Astrocyte of the cerebellum (primary cell): ENCODE data around the gene TCF7L2.

ENCODE experiments used
- DNase-seq: peaks from one replicate; pipeline ENCODE4 v3.0.0-alpha.2; 2011; ENCODE audit warnings: low read depth
- H3K4me3 ChIP-seq: 2 replicates; pipeline ENCODE4 v1.5.1; 2011; ENCODE audit warnings: mild to moderate bottlenecking, low read depth, low read length, moderate library complexity
- in situ Hi-C: cut with HindIII; loops from 2 replicates; pipeline ENCODE4 v1.10.0; 2017; ENCODE audit warnings: low sequenced_read_pairs
- TF ChIP-seq, protein P1 (sequence below): IDR thresholded peaks from 2 replicates; pipeline ENCODE4 v1.5.1; 2012; ENCODE audit warnings: low read length, low read depth, moderate library complexity, mild to moderate bottlenecking; ENCODE audit errors: missing control alignments

Gene TCF7L2

DNA sequence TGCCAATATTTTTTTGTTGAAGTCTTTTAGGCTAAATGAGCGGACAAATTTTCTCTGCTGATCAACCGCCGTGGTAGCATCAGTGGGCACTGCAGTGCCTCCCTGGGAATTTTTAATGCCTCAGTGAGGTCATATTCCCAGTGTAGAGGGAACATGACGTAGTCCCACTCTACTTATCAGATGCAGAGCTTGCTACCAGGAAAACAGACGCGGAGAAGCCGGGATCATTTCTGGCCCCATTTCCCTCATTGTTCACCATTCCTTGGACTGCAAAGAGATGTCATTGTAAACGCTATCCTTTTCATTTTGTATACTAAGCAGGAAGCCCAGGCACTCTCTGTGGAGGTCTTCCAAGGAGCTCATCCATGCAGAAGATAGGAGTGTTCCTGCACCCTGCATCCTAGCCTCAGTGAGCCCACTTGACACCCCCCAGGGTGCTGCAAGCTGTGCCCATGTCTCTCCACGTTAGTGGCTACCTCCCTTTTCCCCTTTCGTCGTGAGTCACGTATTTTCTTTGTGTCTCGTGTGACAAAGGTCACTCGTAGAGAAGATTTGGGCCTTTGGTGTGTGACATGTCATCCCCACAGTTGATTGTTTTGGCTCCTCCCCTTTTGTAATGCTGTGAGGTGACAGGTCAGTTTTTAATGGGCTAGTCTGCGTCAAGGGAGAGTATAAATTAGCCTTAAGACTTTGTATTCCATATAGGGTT, 145.5 kb downstream of the TCF7L2 start:
- TF ChIP-seq, protein P1, sequence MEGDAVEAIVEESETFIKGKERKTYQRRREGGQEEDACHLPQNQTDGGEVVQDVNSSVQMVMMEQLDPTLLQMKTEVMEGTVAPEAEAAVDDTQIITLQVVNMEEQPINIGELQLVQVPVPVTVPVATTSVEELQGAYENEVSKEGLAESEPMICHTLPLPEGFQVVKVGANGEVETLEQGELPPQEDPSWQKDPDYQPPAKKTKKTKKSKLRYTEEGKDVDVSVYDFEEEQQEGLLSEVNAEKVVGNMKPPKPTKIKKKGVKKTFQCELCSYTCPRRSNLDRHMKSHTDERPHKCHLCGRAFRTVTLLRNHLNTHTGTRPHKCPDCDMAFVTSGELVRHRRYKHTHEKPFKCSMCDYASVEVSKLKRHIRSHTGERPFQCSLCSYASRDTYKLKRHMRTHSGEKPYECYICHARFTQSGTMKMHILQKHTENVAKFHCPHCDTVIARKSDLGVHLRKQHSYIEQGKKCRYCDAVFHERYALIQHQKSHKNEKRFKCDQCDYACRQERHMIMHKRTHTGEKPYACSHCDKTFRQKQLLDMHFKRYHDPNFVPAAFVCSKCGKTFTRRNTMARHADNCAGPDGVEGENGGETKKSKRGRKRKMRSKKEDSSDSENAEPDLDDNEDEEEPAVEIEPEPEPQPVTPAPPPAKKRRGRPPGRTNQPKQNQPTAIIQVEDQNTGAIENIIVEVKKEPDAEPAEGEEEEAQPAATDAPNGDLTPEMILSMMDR = no peak
- in situ Hi-C loops = no loop called here
- no peak overlapping the region for H3K4me3 ChIP-seq
- DNase-seq = no peak

DNA sequence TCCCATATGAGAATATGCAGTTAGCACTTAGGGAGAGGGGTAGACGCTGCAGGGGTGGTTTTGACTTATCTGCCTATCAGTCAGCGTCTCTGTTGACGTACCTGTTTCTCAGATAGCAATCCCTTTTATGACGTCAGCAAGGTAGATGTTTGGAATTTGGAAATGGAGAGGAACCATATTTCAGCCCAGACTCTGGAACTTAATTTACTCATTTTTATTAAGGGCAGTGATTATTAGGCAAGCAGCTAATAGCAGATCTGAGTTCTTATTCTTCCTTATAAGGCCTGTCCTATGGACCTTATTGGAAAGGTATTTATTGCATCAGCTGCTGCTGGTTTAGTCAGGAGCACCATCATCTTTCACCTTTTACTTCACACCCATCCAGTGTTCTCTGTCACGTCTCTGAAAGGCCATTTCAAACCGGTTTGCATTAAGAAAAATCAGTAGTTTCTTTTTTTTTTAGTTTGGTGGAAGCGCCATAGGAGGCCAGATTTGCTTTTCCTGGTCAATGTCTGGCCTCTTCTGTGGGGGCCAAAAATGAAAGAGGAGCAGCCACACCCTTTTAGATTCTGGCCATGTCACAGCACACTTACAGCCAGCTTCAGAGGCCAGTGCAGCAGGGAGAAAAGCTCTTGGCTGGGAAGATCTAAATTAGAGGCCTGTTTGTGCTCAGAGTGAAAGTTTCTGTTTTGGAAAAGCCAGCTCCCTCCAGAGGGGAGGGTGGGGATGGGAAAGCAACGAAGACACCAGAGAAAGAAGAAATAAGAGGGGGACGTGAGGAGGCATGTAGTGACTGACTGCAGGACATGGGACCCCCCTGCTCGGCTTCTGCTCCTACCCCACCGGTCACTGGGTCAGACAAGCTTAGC, 146.3 kb downstream of the TCF7L2 start:
- no peak for DNase-seq
- in situ Hi-C loops = no loop called here
- TF ChIP-seq, protein P1 = no peak
- H3K4me3 ChIP-seq = no peak overlapping the region

DNA sequence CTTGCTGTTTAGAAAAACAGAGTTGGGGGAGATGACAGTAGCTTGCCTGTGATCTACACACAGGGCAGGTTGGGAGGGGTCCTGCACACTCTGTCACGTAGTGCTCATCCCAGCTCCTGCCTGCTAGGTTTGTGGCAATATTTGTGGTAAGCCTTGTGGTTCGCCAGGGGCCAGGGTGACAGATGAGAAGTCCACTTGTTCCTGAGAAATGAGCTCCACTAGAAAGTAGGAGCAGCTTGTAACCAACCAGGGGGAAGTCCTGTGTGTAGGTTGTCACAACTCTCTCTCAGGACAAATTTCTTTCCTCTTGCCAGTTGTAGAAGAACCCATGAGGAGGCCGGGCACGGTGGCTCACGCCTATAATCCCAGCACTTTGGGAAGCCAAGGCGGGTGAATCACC, 147.0 kb downstream of the TCF7L2 start:
- TF ChIP-seq, protein P1 = no peak
- no peak for DNase-seq
- in situ Hi-C loops = no loop called here
- H3K4me3 ChIP-seq = no peak overlapping the region

DNA sequence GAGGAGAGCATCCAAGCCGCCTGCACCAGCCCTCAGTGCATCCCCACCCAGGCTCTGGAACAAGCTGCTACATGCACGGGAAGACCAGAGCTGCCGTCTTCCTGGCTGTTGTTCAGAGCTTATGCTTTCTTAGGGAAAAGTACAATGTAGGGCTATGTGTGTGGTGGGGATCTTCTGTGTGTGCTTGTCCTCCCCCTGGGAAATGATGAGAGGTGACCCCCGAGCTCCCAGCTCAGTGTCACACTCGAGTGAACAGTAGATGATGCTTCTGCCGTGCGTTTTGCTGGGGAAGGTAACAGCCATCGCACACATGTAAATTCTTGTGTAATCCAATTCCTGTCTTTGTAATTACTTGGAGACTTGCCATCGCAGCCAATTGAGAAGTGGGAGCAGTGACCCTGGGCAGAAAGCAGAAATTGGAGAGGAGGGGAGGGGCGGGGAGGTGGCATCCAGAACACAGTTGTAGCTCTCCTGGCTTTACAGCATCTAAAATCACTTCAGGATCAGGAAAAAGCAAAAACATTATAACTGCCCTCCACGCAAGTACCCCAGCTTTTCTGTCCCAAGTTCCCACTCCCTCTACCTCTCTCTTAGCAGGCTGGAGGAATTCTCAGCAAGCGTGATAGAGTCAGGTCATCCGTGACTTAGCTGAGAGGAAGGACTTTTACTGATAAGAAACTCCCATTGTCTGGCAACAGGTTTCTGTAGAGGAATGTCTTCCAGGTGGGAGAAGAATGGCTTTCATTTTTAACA, 149.6 kb downstream of the TCF7L2 start:
- H3K4me3 ChIP-seq = no peak overlapping the region
- TF ChIP-seq, protein P1 = no peak
- in situ Hi-C loops = no loop called here
- no peak for DNase-seq

DNA sequence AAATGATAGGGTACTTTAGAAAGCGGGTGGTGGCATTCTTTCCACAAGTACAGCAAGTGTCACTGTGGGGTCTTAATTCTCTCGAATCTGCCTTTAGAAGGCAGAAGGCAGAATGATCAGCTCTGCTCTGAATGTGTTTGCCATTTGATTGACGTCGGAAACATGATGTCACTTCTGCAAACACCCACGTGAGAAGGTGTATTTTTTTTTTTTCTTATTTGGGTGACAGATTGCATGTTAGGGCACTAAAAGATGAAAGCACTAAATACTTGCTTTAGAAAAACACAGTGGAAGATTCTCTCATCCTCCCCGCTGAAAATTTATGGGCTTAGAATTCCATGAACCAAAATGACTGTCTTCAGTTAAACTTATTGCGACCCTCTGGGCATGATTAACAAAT, 150.2 kb downstream of the TCF7L2 start:
- DNase-seq = no peak
- TF ChIP-seq, protein P1 = no peak
- no peak overlapping the region for H3K4me3 ChIP-seq
- in situ Hi-C loops = no loop called here

DNA sequence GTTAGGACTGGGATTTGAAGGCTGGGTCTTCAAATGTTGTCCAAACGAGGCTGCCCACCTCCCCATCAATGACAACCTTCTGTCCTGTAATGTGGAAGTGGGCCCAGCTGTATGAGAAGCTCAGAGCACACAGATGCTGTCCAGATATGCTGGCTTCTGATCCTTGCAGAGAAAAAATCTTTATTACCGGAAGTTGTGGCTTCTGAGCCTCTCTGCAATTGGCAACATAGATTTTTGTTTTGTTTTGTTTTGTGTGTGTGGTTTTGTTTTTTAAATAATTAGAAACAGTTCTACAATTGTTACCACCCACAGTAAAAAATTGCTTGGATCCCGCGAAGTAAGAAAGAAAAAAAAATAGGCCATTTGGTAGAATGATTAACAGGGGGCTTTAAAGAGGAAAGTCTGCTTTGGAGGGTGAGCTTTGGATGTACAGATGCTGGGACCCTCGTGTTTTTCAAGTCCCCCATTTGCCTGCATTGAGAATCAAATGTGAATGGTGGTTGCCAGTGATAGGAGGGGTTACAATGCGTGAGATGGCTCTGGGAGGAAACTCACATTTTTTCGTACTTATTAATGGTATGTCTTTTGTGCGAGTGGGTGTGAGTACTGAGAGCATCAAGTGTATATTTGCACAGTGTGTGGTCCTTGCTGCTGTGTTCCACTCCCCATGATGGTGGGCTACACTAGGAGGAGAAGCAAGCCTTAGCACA, 153.2 kb downstream of the TCF7L2 start:
- in situ Hi-C loops = no loop called here

More for the DNA sequence above, 153.2 kb downstream of the TCF7L2 start:
- TF ChIP-seq, protein P1 = no peak
- H3K4me3 ChIP-seq = no peak overlapping the region
- no peak for DNase-seq
